Fibroblast of lung (primary cell): ENCODE results near the gene IFRD1. TPM values are rescaled to one million over a fixed set of nuclear protein-coding genes. Genes with fewer than 3 reads are reported as not detected.
A peak's percentile ranks its signal among the peaks of the same experiment; 100 is the strongest.

Source experiments
- DNase-seq, 2 donors: peaks; one replicate each; pipeline versions ENCODE4 v3.0.0 to v3.0.0-alpha.2; 2010; ENCODE audit warnings: low read depth in 2 of 2
- H2AFZ ChIP-seq: 2 replicates; pipeline ENCODE4 v1.5.1; 2012; ENCODE audit warnings: low read length, control low read depth, inconsistent platforms
- H3K27ac ChIP-seq: 2 replicates; pipeline ENCODE4 v1.5.1; 2011; ENCODE audit warnings: low read length, control low read depth; ENCODE audit not compliant: insufficient read depth
- H3K27me3 ChIP-seq: 2 replicates; pipeline ENCODE4 v1.5.1; 2011; ENCODE audit warnings: mild to moderate bottlenecking, low read length; ENCODE audit not compliant: control insufficient read depth, insufficient read depth
- H3K36me3 ChIP-seq: 2 replicates; pipeline ENCODE4 v1.5.1; 2011; ENCODE audit warnings: low read length; ENCODE audit not compliant: control insufficient read depth, insufficient read depth
- H3K4me1 ChIP-seq: 2 replicates; pipeline ENCODE4 v1.5.1; 2011; ENCODE audit warnings: low read length; ENCODE audit not compliant: control insufficient read depth, insufficient read depth; ENCODE audit errors: extremely low read depth
- H3K4me2 ChIP-seq: 2 replicates; pipeline ENCODE4 v1.5.1; 2011; ENCODE audit warnings: low read length, control low read depth; ENCODE audit not compliant: insufficient read depth; ENCODE audit errors: extremely low read depth
- H3K4me3 ChIP-seq, 4 experiments: fragments of 200-600 bp in 1 of 4; sonication (generic) in 1 of 4; replicated peaks in 1 of 4; 2 replicates each; pipeline ENCODE4 v1.5.1; 2011 to 2016; ENCODE audit warnings: low read length in 4 of 4, low read depth in 3 of 4, mild to moderate bottlenecking in 3 of 4, control low read depth in 2 of 4, inconsistent platforms in 1 of 4, mixed read lengths in 1 of 4; ENCODE audit not compliant: insufficient read depth in 1 of 4; ENCODE audit errors: control extremely low read depth in 1 of 4
- H3K79me2 ChIP-seq: 2 replicates; pipeline ENCODE4 v1.5.1; 2012; ENCODE audit warnings: mild to moderate bottlenecking, low read length, inconsistent platforms; ENCODE audit not compliant: control insufficient read depth, insufficient read depth
- H3K9ac ChIP-seq: 2 replicates; pipeline ENCODE4 v1.5.1; 2011; ENCODE audit warnings: mild to moderate bottlenecking, low read length, control low read depth; ENCODE audit not compliant: insufficient read depth
- H3K9me3 ChIP-seq: 2 replicates; pipeline ENCODE4 v1.5.1; 2012; ENCODE audit warnings: low read depth, low read length; ENCODE audit not compliant: control insufficient read depth, insufficient read depth
- H4K20me1 ChIP-seq: 2 replicates; pipeline ENCODE4 v1.5.1; 2011; ENCODE audit warnings: low read length; ENCODE audit not compliant: control insufficient read depth, insufficient read depth; ENCODE audit errors: extremely low read depth
- EZH2 ChIP-seq: IDR thresholded peaks from 2 replicates; pipeline ENCODE4 v1.5.1; 2012; ENCODE audit warnings: low read length, control low read depth, mild to moderate bottlenecking; ENCODE audit errors: missing control alignments
- polyA plus RNA-seq, 2 donors: library from polyadenylated mRNA; depleted of rRNA in 1 of 2; stranded (reverse) in 1 of 2; unstranded in 1 of 2; fragments of >200 nt; gene quantifications; 2 replicates each; pipeline ENCODE4 v1.2.1, GENCODE V29; 2011 to 2012; ENCODE audit warnings: missing spikeins in 1 of 2
- total RNA-seq: library from RNA; depleted of rRNA; stranded (reverse); fragments of >200 nt; gene quantifications from 2 replicates; pipeline ENCODE4 v1.2.1, GENCODE V29; 2014
- TF ChIP-seq, protein P1 (sequence below), 2 donors: IDR thresholded peaks in 1 of 2; conservative IDR thresholded peaks in 1 of 2; 1 replicate in 1 of 2; 2 replicates in 1 of 2; pipeline ENCODE4 v1.5.1; 2011 to 2012; ENCODE audit warnings: low read length in 2 of 2, control low read depth in 1 of 2, inconsistent platforms in 1 of 2, low read depth in 1 of 2, mild to moderate bottlenecking in 1 of 2

The IFRD1 gene
- total and polyA plus RNA-seq, 2 donors (not counting 1 experiment from before 2014, with no cell fraction given), result 42.6 to 127 TPM

DNA sequence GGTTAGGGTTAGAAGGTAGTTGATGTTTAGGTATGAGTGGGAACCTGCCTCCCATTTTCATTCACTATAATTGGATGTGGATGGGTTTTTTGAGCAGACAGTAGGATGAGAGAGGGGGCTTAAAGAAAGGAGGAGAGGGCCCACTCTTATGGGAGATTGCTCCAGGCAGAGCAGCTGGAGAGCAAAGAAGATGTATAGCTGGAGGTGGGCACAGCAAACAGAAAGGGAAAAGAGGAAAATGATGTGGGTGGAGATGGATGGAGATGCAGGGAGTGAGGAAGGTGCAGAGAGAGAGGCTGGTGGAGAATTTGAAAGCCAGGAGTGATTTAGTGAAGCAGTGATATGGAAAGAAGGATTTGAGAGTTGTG is 60.5 kb downstream of the IFRD1 start:
- Histone ChIP-seq H3K79me2 (no peaks in the 10 kb centered on the region), H3K36me3 (no peaks in the 10 kb centered on the region), H3K4me1 (peaks cover 7% of the 10 kb centered on the region), H3K27ac (no peak overlapping the region), H3K9me3 (no peaks in the 10 kb centered on the region), H3K27me3 (peaks cover 2% of the 10 kb centered on the region), H3K9ac (no peak overlapping the region), H3K4me3 (no peak overlapping the region), H3K4me2 (peak overlapping the region; percentile 76), H4K20me1 (no peaks in the 10 kb centered on the region), H2AFZ (no peak overlapping the region)
- DNase-seq, result no peak
- TF ChIP-seq, protein P1, sequence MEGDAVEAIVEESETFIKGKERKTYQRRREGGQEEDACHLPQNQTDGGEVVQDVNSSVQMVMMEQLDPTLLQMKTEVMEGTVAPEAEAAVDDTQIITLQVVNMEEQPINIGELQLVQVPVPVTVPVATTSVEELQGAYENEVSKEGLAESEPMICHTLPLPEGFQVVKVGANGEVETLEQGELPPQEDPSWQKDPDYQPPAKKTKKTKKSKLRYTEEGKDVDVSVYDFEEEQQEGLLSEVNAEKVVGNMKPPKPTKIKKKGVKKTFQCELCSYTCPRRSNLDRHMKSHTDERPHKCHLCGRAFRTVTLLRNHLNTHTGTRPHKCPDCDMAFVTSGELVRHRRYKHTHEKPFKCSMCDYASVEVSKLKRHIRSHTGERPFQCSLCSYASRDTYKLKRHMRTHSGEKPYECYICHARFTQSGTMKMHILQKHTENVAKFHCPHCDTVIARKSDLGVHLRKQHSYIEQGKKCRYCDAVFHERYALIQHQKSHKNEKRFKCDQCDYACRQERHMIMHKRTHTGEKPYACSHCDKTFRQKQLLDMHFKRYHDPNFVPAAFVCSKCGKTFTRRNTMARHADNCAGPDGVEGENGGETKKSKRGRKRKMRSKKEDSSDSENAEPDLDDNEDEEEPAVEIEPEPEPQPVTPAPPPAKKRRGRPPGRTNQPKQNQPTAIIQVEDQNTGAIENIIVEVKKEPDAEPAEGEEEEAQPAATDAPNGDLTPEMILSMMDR (conservative IDR thresholded peaks at IDR 0.05 in 1 of 2, IDR thresholded peaks at IDR 0.05 in 1 of 2; ENCODE audit: low read depth in 1 of 2, low read length in 2 of 2), result no peak
- no peak for TF ChIP-seq EZH2

DNA sequence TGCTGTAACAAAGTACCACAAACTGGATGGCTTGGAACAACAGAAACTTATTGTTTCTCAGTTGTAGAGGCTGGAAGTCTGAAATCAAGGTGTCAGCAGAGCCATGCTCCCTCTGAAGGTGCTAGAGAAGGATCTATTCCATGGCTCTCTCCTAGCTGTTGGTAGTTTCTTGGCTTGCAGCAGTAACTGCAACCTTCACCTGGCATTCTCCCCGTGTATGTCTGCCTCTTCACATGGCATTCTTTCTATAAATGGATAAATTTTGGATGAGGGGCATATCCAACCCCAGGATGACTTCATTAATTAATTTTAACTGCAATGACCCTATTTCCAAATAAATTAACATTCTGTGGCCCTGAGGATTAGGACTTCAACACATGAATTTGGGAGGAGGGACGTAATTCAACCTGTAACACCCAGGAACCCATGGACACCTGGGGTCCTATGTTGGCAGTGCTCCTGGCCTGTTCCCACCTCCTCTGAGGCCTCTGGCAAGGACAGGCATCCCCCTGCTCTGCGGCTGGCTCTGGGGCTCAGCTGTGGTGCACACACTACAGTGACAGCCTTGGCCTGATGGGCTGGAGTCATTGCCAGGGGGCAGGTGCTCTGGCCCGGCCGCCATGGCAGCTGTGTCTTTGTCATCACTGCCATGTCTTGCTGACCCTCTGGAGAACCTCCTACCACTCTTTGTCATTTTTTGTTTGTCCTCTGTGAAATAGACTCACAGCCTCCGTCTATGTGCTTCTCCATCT is 61.4 kb downstream of the IFRD1 start:
- no peaks in the 10 kb centered on the region for H3K36me3 ChIP-seq
- no peak for DNase-seq
- peaks cover 7% of the 10 kb centered on the region for H3K4me1 ChIP-seq
- no peaks in the 10 kb centered on the region for H3K79me2 ChIP-seq
- peaks cover 2% of the 10 kb centered on the region for H3K27me3 ChIP-seq
- H4K20me1 ChIP-seq, result no peaks in the 10 kb centered on the region
- H3K9me3 ChIP-seq, result no peaks in the 10 kb centered on the region
- H3K27ac ChIP-seq, result no peak overlapping the region
- H2AFZ ChIP-seq, result no peak overlapping the region
- no peak overlapping the region for H3K9ac ChIP-seq
- H3K4me2 ChIP-seq, result no peak overlapping the region
- H3K4me3 ChIP-seq, result no peak overlapping the region
- TF ChIP-seq EZH2, result no peak
- TF ChIP-seq, protein P1 (conservative IDR thresholded peaks at IDR 0.05 in 1 of 2, IDR thresholded peaks at IDR 0.05 in 1 of 2; ENCODE audit: low read depth in 1 of 2, low read length in 2 of 2), result no peak

DNA sequence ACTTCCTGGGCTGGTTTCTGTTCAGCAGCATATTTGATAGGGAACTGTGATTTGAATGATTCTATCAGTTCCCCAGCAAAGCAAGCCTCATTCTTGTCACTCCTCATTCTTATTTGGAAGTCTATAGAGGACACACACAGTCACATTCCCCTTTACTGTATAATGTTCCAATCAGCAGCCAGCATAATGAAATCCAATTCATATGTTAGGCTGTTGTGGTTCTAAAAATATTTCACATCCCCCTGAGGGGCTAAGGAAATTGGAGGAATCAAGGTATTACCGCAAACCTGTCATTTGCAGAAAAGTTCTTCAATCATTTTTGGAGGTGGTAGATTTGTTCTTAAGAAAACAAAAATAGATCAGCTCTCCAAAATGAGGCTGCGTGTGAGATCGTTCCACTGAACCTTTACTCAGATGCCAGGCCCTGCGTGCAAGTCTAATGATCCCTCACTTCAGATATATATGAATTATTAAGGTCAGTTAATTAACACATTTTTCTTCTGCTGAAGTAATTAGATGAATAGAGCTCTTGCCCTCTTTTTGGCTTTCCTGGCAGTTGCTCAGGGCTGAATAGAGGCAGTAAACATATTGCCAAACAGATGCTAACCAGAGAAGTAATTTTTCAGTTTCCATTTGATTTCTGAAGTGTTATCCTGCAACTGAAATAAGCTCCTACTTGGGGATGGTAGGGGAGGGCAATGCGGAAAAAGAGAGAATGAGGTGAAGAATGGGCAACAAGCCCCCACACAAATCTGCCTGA is 62.4 kb downstream of the IFRD1 start:
- H3K9ac ChIP-seq, result no peak overlapping the region
- no peaks in the 10 kb centered on the region for H3K9me3 ChIP-seq
- no peak overlapping the region for H3K4me2 ChIP-seq
- no peak overlapping the region for H2AFZ ChIP-seq
- DNase-seq, result no peak
- no peak overlapping the region for H3K27ac ChIP-seq
- peaks cover 5% of the 10 kb centered on the region for H3K27me3 ChIP-seq
- no peaks in the 10 kb centered on the region for H3K36me3 ChIP-seq
- peaks cover 7% of the 10 kb centered on the region for H3K4me1 ChIP-seq
- no peaks in the 10 kb centered on the region for H4K20me1 ChIP-seq
- no peaks in the 10 kb centered on the region for H3K79me2 ChIP-seq
- TF ChIP-seq EZH2, result no peak
- TF ChIP-seq, protein P1 (conservative IDR thresholded peaks at IDR 0.05 in 1 of 2, IDR thresholded peaks at IDR 0.05 in 1 of 2; ENCODE audit: low read depth in 1 of 2, low read length in 2 of 2), result no peak
- no peak overlapping the region for H3K4me3 ChIP-seq
